ENCODE data around the gene RAB22A. TPM values are rescaled to one million over a fixed set of nuclear protein-coding genes. Genes with fewer than 3 reads are reported as not detected.

Gene RAB22A
- polyA plus RNA-seq (2011; rRNA removed) (11.7 and 14.9 TPM in 2 replicates), polyA minus RNA-seq (2011; rRNA and poly(A)+ RNA removed) (15.0 and 20.0 TPM in 2 replicates)

GRCh38 chr20:58309591-58310290, at the start of gene RAB22A:
TSS of gene RAB22A (plus strand) at chr20:58309715. CDS start at chr20:58309977, 262 bp downstream.
- DNase-seq (ENCODE audit: low read depth, low spot score) = peak; percentile 42
- ChIA-PET POLR2A (interaction anchor here (0.6 kb wide), 1 partner anchor 263 kb away, joined by 4 read pairs; no protein-coding TSS in a partner anchor), CTCF (interaction anchor here (1.2 kb wide), 1 partner anchor 342 kb away, joined by 5 read pairs; the partner anchor contains the start of gene STX16)
- TF ChIP-seq CTCF (IDR thresholded peaks at IDR 0.05; ENCODE audit: low read depth, low read length) = no peak
- Histone ChIP-seq H3K4me3 (ENCODE audit: low read depth, low read length) (peak within 1 kb of the TSS; percentile 84), H3K27ac (ENCODE audit: low read depth, low read length) (no peak within 1 kb of the TSS), H3K27me3 (ENCODE audit: control insufficient read depth, insufficient read depth, low read length) (no peaks in the 10 kb centered on the region), H3K9me3 (ENCODE audit: control insufficient read depth, insufficient read depth, low read length) (peaks cover 3% of the 10 kb centered on the region; the same call in 1 of the 2 replicates)

- DNase-seq (ENCODE audit: low read depth, low spot score) = no peak
- ChIA-PET CTCF (interaction anchor here (2.3 kb wide), 1 partner anchor 22 kb away, joined by 8 read pairs; no protein-coding TSS in a partner anchor), POLR2A (no interaction called here)
- H3K4me3 ChIP-seq (ENCODE audit: low read depth, low read length) = no peak overlapping the region
- no peaks in the 10 kb centered on the region for H3K9me3 ChIP-seq (ENCODE audit: control insufficient read depth, insufficient read depth, low read length)
- H3K27ac ChIP-seq (ENCODE audit: low read depth, low read length) = no peak overlapping the region
- TF ChIP-seq CTCF (IDR thresholded peaks at IDR 0.05; ENCODE audit: low read depth, low read length) = no peak
- no peaks in the 10 kb centered on the region for H3K27me3 ChIP-seq (ENCODE audit: control insufficient read depth, insufficient read depth, low read length)
These were observed 49.5 kb upstream of the RAB22A start for GRCh38 chr20:58260006-58260405.

- no peak for DNase-seq (ENCODE audit: low read depth, low spot score)
- TF ChIP-seq CTCF (IDR thresholded peaks at IDR 0.05; ENCODE audit: low read depth, low read length) = no peak
- ChIA-PET CTCF (no interaction called here), POLR2A (no interaction called here)
- Histone ChIP-seq H3K27me3 (ENCODE audit: control insufficient read depth, insufficient read depth, low read length) (no peaks in the 10 kb centered on the region), H3K9me3 (ENCODE audit: control insufficient read depth, insufficient read depth, low read length) (no peaks in the 10 kb centered on the region), H3K4me3 (ENCODE audit: low read depth, low read length) (no peak overlapping the region), H3K27ac (ENCODE audit: low read depth, low read length) (no peak overlapping the region)
These were observed 47.9 kb upstream of the RAB22A start for GRCh38 chr20:58261660-58262059.

GRCh38 chr20:58264271-58264670, 45.2 kb upstream of the RAB22A start:
- TF ChIP-seq CTCF (IDR thresholded peaks at IDR 0.05; ENCODE audit: low read depth, low read length) = no peak
- POLR2A ChIA-PET = no interaction called here
- DNase-seq (ENCODE audit: low read depth, low spot score) = no peak
- no peak overlapping the region for H3K4me3 ChIP-seq (ENCODE audit: low read depth, low read length)
- no peaks in the 10 kb centered on the region for H3K27me3 ChIP-seq (ENCODE audit: control insufficient read depth, insufficient read depth, low read length)
- H3K27ac ChIP-seq (ENCODE audit: low read depth, low read length) = no peak overlapping the region
- CTCF ChIA-PET = no interaction called here
- no peaks in the 10 kb centered on the region for H3K9me3 ChIP-seq (ENCODE audit: control insufficient read depth, insufficient read depth, low read length)
